HepG2 (cell line): ENCODE results near the gene DAZAP1. TPM values are rescaled to one million over a fixed set of nuclear protein-coding genes. Genes with fewer than 3 reads are reported as not detected.
A peak's percentile ranks its signal among the peaks of the same experiment; 100 is the strongest.

Experiments
- ARHGAP35 ChIP-seq: sonication (generic); formaldehyde crosslinking; IDR thresholded peaks from 2 replicates; pipeline ENCODE4 v1.9.0; 2022; ENCODE audit warnings: mild to moderate bottlenecking, inconsistent platforms, moderate library complexity, missing genetic modification reagents, borderline replicate concordance
- CEBPB ChIP-seq: IDR thresholded peaks from 2 replicates; pipeline ENCODE4 v1.6.1; 2011; ENCODE audit warnings: low read depth, low read length, improper control_type of control experiment, borderline replicate concordance
- GZF1 ChIP-seq: sonication (generic); formaldehyde crosslinking; IDR thresholded peaks from 2 replicates; pipeline ENCODE4 v1.5.1; 2020; ENCODE audit warnings: mild to moderate bottlenecking, missing genetic modification reagents
- HNF1B ChIP-seq: sonication (generic); formaldehyde crosslinking; IDR thresholded peaks from 2 replicates; pipeline ENCODE4 v1.5.1; 2020; ENCODE audit warnings: mild to moderate bottlenecking, moderate library complexity, missing genetic modification reagents
- MYC ChIP-seq: sonication (generic); formaldehyde crosslinking; IDR thresholded peaks from 2 replicates; pipeline ENCODE4 v1.9.0; 2021; ENCODE audit warnings: missing genetic modification reagents, borderline replicate concordance
- ZBTB38 ChIP-seq: sonication (generic); formaldehyde crosslinking; IDR thresholded peaks from 2 replicates; pipeline ENCODE4 v1.5.1; 2020; ENCODE audit warnings: mild to moderate bottlenecking, missing genetic modification reagents
- ZNF660 ChIP-seq: sonication (generic); formaldehyde crosslinking; IDR thresholded peaks from 2 replicates; pipeline ENCODE4 v1.5.1; 2020; ENCODE audit warnings: mild to moderate bottlenecking, low read depth, missing genetic modification reagents, borderline replicate concordance
- polyA plus RNA-seq, 8 experiments: library from polyadenylated mRNA; depleted of rRNA in 3 of 8; stranded (reverse) in 7 of 8; unstranded in 1 of 8; fragments of >200 nt; fragmentation: Illumina TruSeq in 4 of 8; extraction: Trizol in 4 of 8; gene quantifications; 2 replicates each; pipeline versions ENCODE4 v1.2.1 to v1.2.3, GENCODE V29; 2011 to 2016; ENCODE audit warnings: low read depth in 4 of 8, missing spikeins in 1 of 8, mixed read lengths in 1 of 8; ENCODE audit not compliant: insufficient read depth in 1 of 8
- total RNA-seq, 5 experiments: library from RNA; depleted of rRNA; stranded (reverse); fragments of >200 nt; fragmentation: Illumina TruSeq; extraction: Trizol; gene quantifications; 2 replicates each; pipeline ENCODE4 v1.2.3, GENCODE V29; 2016; ENCODE audit warnings: low read depth in 1 of 5
- TF ChIP-seq, protein P1 (sequence below): sonication (generic); formaldehyde crosslinking; IDR thresholded peaks from 2 replicates; pipeline ENCODE4 v1.4.0; 2020; ENCODE audit warnings: low read depth, mild to moderate bottlenecking, missing genetic modification reagents
- TF ChIP-seq, protein P2 (sequence below): sonication (generic); formaldehyde crosslinking; IDR thresholded peaks from 2 replicates; pipeline ENCODE4 v1.4.0; 2020; ENCODE audit warnings: missing genetic modification reagents, borderline replicate concordance
- TF ChIP-seq, protein P3 (sequence below): sonication (generic); formaldehyde crosslinking; IDR thresholded peaks from 2 replicates; pipeline ENCODE4 v1.8.0; 2022; ENCODE audit warnings: missing genetic modification reagents, mild to moderate bottlenecking, inconsistent platforms, borderline replicate concordance
- TF ChIP-seq, protein P4 (sequence below): sonication (generic); formaldehyde crosslinking; IDR thresholded peaks from 2 replicates; pipeline ENCODE4 v1.4.0; 2020; ENCODE audit warnings: missing genetic modification reagents, borderline replicate concordance

Gene DAZAP1
- total and polyA plus RNA-seq, 2 of the 13 experiments (the other 11 are each of a cell fraction or from before 2014, with no cell fraction given): 63.3 to 79.2 TPM

DNA sequence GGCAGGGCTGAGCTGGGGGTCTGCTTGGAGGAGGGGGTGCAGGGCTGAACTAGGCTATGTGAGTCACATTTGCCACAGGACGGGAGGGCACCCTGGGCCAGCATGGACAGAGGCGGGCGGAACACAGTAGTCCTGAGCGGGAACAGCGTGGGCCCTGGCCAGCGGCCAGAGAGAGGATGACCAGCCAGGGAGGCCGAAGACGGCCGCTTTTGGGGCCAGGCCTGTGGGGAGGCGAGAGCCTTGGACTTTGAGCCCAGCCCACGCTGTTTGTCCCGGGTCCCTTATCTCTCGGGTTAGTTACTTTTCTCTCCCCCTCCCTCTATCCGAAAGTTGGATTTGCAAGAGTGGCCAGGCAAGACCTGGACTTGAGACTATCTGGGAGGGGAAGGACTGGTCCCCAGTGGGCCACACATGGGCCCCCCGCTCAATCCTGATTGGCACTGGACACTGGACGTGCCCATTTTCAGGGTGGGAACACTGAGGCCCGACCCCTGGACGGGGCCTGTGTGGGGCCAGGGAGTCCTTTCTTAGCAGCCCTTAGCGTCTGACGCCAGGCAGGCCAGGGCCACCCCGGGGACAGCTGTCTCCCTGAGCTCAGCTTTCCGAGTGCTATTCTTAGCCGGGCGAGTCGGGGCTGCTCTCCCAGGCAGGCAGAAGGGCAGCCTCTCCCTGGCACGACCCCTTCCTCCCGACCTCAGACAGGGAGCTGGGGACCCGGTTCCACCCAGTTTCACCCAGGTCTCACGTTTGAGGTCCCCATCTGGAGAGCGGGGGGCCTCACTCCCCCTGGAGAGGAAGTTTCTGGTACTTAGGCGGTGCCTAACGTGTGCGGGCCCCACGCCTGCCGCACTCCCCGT, 6.9 kb upstream of the DAZAP1 start (continued):
- TF ChIP-seq ZBTB38 (CRISPR knock-in tag) (no peak), HNF1B (CRISPR knock-in tag) (no peak), ARHGAP35 (CRISPR knock-in tag) (no peak; the same call in 1 of the 2 replicates), CEBPB (peak; percentile 40; the same call in 1 of the 2 replicates), ZNF660 (no peak), GZF1 (CRISPR knock-in tag) (no peak), MYC (peak; percentile 88)
- TF ChIP-seq, protein P1, sequence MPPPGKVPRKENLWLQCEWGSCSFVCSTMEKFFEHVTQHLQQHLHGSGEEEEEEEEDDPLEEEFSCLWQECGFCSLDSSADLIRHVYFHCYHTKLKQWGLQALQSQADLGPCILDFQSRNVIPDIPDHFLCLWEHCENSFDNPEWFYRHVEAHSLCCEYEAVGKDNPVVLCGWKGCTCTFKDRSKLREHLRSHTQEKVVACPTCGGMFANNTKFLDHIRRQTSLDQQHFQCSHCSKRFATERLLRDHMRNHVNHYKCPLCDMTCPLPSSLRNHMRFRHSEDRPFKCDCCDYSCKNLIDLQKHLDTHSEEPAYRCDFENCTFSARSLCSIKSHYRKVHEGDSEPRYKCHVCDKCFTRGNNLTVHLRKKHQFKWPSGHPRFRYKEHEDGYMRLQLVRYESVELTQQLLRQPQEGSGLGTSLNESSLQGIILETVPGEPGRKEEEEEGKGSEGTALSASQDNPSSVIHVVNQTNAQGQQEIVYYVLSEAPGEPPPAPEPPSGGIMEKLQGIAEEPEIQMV: no peak; the same call in 1 of the 2 replicates
- TF ChIP-seq, protein P2, sequence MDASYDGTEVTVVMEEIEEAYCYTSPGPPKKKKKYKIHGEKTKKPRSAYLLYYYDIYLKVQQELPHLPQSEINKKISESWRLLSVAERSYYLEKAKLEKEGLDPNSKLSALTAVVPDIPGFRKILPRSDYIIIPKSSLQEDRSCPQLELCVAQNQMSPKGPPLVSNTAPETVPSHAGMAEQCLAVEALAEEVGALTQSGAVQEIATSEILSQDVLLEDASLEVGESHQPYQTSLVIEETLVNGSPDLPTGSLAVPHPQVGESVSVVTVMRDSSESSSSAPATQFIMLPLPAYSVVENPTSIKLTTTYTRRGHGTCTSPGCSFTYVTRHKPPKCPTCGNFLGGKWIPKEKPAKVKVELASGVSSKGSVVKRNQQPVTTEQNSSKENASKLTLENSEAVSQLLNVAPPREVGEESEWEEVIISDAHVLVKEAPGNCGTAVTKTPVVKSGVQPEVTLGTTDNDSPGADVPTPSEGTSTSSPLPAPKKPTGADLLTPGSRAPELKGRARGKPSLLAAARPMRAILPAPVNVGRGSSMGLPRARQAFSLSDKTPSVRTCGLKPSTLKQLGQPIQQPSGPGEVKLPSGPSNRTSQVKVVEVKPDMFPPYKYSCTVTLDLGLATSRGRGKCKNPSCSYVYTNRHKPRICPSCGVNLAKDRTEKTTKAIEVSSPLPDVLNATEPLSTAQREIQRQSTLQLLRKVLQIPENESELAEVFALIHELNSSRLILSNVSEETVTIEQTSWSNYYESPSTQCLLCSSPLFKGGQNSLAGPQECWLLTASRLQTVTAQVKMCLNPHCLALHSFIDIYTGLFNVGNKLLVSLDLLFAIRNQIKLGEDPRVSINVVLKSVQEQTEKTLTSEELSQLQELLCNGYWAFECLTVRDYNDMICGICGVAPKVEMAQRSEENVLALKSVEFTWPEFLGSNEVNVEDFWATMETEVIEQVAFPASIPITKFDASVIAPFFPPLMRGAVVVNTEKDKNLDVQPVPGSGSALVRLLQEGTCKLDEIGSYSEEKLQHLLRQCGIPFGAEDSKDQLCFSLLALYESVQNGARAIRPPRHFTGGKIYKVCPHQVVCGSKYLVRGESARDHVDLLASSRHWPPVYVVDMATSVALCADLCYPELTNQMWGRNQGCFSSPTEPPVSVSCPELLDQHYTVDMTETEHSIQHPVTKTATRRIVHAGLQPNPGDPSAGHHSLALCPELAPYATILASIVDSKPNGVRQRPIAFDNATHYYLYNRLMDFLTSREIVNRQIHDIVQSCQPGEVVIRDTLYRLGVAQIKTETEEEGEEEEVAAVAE: no peak; the same call in 1 of the 2 replicates
- TF ChIP-seq, protein P3, sequence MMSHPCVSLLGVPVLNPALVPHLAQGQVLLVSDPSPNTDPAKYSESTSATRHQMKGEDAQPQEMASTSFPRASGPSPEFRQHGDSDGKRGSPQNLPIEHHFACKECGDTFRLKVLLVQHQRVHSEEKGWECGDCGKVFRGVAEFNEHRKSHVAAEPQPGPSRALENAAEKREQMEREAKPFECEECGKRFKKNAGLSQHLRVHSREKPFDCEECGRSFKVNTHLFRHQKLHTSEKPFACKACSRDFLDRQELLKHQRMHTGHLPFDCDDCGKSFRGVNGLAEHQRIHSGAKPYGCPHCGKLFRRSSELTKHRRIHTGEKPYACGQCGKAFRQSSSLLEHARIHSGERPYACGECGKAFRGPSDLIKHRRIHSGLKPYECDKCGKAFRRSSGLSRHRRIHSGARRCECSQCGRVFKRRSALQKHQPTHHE (CRISPR knock-in tag): 0 out of 2 replicates have a peak, but pooled peaks have one; percentile 25
- TF ChIP-seq, protein P4, sequence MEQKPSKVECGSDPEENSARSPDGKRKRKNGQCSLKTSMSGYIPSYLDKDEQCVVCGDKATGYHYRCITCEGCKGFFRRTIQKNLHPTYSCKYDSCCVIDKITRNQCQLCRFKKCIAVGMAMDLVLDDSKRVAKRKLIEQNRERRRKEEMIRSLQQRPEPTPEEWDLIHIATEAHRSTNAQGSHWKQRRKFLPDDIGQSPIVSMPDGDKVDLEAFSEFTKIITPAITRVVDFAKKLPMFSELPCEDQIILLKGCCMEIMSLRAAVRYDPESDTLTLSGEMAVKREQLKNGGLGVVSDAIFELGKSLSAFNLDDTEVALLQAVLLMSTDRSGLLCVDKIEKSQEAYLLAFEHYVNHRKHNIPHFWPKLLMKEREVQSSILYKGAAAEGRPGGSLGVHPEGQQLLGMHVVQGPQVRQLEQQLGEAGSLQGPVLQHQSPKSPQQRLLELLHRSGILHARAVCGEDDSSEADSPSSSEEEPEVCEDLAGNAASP (CRISPR knock-in tag): peak; percentile 84; the same call in 1 of the 2 replicates
